Fibroblast of mammary gland (primary cell): ENCODE results near the gene GSK3A.

Source experiments
- DNase-seq: peaks from one replicate; pipeline ENCODE4 v3.0.0-alpha.2; 2010; ENCODE audit warnings: low read depth
- H3K4me3 ChIP-seq: 2 replicates; pipeline ENCODE4 v1.5.1; 2011; ENCODE audit warnings: low read depth, mild to moderate bottlenecking, low read length, moderate library complexity; ENCODE audit not compliant: control insufficient read depth
- TF ChIP-seq, protein P1 (sequence below): conservative IDR thresholded peaks from 2 replicates; pipeline ENCODE4 v1.5.1; 2011; ENCODE audit warnings: low read depth, low read length, inconsistent platforms; ENCODE audit not compliant: control insufficient read depth, insufficient read depth

The GSK3A gene

DNA sequence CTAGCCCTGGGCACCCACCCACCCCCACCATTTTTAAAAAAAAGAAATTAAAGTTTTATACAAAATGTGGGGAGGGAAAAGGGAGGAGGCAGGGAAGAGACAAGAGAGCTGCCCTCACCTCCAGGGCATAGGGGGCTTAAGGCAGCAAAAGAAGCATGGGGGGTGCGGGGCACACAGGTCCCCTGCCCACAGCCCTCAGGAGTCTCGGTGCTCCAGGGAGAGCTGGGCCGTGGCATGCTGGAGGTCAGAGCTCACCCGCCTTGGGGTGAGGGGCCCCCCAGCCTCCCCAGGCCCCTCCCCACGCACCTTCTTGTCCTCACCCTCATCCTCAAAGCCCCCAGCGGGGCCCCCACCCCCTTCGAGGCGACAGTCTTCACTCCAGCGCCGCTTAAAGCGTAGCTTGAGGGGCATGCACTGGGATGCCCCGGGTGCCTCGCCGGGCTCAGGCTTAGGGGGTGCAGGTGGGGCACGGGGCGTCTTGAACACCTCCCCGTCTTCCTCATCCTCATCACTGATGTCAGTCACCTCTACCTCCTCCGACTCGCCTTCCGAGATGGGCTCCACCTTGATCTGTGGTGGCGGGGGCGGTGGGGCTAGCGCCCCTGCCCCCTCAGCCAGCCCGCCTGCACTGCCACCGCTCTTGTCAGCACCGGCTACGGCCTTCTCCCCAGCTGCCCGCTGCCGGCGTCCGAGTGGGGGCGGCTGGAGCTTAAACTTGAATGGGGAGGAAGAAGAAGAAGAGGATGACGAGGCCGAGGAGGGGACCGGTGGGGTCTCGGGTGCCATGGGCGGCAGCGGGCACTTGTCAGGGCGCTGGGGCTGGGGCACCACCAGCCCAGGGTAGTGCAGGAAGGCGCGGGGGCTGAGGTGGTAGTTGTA lies 6.1 kb upstream of the GSK3A start:
- TF ChIP-seq, protein P1, sequence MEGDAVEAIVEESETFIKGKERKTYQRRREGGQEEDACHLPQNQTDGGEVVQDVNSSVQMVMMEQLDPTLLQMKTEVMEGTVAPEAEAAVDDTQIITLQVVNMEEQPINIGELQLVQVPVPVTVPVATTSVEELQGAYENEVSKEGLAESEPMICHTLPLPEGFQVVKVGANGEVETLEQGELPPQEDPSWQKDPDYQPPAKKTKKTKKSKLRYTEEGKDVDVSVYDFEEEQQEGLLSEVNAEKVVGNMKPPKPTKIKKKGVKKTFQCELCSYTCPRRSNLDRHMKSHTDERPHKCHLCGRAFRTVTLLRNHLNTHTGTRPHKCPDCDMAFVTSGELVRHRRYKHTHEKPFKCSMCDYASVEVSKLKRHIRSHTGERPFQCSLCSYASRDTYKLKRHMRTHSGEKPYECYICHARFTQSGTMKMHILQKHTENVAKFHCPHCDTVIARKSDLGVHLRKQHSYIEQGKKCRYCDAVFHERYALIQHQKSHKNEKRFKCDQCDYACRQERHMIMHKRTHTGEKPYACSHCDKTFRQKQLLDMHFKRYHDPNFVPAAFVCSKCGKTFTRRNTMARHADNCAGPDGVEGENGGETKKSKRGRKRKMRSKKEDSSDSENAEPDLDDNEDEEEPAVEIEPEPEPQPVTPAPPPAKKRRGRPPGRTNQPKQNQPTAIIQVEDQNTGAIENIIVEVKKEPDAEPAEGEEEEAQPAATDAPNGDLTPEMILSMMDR = no peak
- no peak for DNase-seq
- H3K4me3 ChIP-seq = no peak overlapping the region

DNA sequence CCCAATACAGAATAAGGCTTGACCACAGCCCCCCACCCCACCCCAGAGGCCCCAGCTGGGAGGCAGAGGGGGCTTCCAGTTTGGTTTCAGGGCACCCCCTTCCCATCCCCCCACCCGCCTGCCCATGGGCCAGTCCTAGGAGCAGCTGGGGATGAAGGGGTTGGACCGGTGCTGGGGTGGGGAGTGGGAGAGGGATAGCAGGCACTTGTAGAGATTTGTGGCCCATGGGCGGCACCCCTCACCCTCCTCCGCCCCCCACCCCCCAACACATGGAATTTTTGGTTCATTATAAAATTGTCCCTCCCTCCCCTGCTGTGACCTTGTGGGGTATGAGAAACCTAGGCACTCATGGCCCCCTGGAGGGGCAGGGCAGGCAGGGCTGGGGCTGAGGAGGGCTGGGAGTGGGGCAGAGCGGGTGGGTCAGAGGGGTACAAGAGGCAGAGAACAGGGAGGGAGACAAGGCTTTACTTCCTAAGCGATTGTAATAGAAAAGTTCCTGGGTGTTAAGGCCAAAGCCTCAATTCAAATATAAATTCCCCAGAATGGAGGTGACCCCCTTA lies 5.3 kb upstream of the GSK3A start:
- TF ChIP-seq, protein P1 = no peak
- no peak overlapping the region for H3K4me3 ChIP-seq
- DNase-seq = no peak

DNA sequence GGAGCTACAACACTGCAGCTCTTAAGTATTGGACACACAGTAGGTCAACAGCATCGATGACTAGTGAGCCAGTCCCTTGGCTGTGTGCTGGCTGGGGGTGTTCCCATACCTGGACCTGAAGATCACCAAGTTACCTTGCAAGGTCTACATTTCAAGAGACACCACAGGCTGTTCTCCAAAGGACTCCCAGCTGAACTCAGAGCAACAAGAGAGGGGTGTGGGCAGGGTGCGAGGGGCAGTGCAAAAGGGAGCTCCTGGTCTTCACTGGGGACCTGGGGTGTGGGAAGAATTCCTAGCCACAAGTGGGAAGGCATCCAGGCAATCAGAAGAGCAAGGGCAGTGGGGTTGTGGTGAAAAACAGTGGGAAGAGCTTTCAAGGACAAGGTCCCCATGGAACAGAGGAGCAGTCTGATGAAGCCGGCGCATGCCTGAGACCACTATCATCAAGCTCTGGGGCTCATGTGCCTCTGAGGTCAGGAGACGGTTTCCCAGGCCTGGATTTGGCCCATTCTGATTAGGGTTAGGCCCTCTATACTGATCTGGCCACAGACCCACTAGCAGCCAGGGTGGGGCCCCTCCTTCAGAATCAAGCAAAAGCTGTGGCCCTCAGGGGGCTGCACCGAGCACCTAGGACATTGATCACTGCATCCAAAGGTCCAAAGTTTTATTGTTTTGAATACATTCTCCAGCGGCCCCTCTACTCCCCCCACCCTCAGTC lies 4.7 kb upstream of the GSK3A start:
- H3K4me3 ChIP-seq = no peak overlapping the region
- peak; percentile 70 for DNase-seq

DNA sequence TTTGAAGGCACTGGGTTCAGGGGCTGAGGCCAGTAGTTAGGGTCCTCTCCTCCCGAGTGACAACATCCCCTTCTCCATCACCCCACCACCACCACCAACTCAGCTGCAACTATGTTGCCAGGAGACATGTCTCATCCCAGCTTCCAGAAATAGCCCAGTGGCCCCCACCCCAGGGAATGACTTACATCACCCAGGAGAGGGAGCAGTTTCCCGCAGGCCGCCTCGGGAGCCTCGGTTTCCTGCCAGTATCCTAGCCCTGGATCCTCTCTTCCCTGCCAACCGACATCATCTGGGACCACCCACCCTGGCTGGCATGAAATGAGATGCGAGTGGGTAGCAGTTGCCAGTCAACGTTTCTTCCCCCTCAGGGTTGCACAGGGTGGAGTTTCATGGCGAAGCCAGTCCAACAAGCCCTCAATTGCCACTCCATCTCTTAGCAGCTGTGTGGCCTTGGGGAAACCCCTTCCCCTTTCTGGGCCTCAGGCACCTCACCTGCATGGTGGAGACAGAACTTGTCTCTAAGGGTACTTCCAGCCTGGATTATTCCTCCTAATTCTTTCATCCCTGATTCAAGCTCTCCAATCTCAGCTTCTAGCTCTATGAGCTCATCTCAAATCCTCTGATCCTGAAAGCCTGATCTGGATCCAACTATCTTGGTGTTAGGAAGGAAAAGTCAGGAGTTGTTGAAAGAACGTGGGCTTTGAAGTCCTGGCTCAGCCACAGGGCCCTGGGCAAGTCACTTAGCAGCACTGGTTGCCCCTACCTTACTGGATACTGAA lies 3.9 kb upstream of the GSK3A start:
- peak; percentile 85 for DNase-seq
- TF ChIP-seq, protein P1 = peak; percentile 76
- no peak overlapping the region for H3K4me3 ChIP-seq

More for the DNA sequence above, 4.7 kb upstream of the GSK3A start:
- TF ChIP-seq, protein P1 = no peak

DNA sequence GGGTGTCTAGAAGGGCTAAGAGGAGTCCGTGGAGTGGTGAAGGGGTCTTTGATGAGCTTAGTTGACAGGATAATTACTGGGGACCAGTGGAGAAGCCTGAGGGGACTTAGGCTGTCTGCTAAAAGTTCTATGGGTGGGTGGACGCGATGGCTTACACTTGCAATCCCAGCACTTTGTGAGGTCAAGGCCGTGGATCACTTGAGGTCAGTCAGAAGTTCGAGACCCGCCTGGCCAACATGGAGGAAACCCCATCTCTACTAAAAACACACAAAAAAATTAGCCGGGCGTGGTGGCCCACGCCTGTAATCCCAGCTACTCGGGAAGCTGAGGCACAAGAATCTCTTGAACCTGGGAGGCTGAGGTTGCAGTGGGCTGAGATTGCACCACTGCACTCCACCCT lies 2.8 kb upstream of the GSK3A start:
- no peak for DNase-seq
- H3K4me3 ChIP-seq = peak overlapping the region; percentile 16
- TF ChIP-seq, protein P1 = no peak
